Activated CD4-positive, alpha-beta T cell treated with anti-CD3 and anti-CD28 coated beads for 24 hours (primary cell): ENCODE measurements around the gene ZNF507.

Experiments used
- DNase-seq, 2 donors: peaks; one replicate each; pipeline ENCODE4 v3.0.0-alpha.2; 2020; ENCODE audit warnings: low read depth in 2 of 2

The ZNF507 gene

DNA sequence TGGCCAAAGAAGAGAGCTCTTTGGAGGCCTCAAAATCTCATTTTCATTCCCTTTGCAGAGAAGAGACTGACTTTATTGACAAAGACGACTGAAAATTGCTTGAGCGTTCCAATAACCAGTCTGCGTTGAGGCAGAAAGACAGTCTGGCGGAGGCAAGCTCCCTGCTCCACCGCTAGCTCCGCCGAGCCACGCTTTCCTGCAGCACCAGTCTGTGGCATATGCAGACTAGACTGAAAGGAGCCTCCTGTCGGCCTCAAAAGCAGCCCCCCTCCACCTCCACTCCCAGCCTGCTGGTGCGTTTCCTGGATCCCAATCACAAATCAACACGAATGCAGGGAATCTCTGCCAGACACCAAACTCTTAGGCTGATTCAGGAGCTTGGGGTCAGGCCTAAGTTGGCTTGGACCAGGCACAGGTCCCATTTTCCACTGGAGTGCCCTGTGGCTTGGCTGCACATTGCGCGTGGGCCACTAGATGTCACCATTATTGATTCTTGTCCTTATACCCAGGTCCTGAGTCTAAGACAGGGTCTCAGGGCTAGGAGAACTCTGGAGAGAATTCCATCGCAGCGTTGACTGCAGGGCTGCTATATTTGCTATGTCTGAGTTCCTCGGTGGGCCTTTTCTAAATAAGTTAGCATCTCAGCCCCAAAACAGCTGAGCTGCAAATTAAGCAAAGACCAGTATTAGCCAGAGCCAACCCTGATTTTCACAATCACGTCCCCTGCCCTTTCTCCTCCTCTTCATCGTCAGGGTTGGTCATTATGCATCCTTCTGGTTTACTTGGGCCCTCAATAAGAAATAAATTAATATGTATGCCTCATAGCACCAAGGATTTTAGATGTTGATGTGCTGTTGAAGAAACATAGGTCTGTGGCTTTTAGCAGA is 5.2 kb upstream of the ZNF507 start:
- peak; percentile 23 to 29 for DNase-seq

DNA sequence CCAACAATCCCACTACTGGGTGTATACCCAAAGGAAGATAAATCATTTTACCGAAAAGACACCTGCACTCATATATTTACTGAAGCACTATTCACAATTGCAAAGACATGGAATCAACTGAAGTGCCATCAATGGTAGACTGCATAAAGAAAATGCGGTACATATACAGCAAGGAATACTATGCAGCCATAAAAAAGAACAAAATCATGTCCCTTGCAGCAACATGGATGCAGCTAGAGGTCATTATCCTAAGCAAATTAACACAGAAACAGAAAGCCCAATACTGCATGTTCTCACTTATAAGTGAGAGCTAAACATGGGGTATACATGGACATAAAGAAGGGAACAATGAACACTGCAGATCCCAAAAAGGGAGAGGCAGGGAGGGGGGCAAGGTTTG is 2.7 kb upstream of the ZNF507 start:
- DNase-seq, result no peak

DNA sequence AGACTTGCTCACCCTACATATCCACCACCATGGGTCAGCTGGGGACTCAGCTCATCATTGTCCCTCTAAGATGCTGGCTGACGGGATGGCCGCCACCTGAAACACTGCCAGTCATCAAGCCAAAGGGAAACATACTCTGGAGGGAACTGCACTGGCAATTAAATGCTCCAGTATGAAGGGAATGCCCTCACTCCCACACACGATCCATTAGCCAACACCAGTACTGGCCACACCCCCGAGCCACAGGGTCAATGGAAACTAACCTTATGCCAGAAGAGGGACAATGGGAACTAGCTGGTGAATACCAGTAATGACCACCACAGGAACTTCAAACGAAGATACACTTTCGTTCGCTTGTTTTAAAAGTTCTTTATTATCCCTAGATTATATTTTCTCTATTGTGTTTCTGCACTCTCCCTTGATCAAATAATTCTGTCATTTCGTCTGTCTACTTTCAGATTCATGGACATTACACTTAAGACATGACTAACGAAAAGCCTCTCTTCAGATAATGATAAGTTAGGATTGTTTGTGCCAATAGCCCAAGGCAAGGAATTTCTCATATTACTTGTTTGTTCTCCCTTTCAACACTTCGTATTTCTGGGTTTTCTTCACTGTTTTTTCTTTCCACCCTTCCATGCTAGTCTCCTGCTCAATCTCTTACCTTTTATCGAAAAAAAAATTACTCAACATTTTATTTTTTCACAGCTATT is 1.7 kb upstream of the ZNF507 start:
- DNase-seq, result no peak

DNA sequence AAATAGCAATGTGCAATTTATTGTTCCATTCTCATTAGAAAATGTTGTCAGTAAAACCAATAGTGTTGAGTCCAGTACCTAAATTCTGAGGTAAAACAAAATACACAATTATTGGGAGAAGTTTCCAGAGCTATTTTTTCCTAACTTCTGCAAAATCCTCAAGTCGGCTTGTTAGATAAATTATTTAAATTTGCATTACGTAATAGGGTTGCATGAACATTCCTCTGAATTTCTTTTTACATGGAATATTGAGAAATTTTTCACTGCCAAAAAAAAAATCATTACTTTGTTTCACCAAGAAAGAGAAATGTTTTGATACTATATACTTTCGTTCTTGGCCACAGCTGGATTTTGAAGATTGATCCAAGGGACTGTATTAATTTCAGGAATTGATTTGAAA is 1.5 kb downstream of the ZNF507 start:
- no peak for DNase-seq

DNA sequence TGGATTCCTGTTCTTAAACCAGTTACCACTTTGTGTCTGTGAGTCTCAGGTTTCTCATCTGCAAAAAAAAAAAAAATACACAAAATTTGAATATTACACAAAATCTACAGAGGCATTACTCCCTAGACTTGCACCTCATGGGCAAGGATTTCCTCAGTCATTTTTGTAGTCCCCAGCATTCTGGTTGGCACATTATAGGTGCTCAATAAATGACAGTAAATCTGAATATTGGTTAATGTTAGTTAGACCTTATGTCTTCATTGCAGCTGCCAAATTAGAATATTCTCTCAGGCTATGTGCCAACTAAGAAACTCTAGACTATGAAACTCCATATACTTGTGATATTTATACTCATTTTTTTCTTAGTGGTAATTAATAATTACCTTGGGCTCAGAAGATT is 2.2 kb downstream of the ZNF507 start:
- DNase-seq, result no peak

DNA sequence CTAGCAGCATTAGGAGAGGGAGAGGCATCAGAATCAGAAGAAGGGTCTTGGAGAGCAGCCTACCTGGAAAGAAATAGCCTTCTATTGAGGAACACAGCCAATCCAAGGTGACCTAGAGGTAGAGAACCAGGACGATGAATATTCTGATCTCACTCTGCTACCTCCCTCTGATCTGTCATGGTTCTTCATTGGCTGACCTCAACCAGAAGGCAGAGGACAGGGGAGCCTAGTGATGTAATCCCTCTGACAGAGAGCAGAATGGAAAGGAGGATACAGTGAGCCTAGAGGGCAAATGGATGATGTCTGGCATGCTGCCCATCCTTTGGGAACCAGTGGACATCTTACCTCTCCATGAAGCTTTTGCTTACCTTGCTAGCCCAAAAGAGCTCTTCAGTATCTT is 3.6 kb downstream of the ZNF507 start:
- no peak for DNase-seq

DNA sequence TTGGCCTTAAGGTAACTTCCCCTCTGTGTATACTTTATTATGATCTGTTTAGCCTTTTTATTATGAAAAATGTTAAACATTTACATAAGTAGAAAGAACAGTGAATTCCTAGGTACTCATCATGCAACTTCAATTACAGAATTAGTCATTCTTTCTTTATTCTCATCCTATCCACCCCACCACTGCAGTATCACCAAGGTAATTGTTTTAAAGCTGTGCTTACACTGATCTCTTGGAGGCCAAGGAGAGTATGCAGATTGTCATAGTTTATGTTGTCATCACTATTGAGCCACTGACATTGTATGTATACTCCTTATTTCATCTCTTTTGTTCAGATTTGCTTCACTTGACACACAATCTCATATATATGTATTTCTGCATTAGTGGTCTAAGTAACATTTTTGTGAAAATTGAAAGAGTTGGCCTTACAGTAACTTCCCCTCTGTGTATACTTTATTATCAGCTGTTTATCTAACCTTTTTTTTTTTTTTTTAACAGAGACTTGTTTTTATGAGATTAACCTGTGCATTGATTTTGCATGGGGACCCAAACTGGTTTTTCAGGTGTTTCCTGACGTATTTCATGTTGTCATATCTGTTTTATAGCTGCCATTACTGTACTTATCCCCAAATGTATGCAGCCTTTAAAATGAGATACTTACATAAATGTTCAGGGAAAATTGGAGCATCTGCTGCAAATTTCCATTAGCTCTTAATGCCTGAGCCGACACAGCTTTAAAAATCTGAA is 4.5 kb downstream of the ZNF507 start:
- no peak for DNase-seq

DNA sequence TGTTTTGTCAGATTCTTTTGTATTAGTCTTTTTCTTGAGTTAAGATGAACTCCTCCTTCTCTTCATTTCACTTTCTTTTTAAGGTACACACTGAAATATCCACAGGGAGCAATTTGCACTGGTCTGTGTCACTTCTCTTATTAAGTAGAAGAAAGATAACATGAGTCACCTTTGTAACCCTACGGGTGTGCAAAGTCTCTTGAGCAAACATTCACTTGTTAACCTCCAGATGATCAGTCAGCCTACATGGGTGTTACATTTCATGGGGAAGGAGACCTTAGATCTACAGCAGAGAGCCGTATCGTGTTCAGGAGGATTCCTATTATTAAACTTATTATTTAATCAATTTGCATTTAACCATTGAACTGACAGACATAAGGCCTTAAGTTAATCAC is 5.1 kb downstream of the ZNF507 start:
- DNase-seq, result no peak

DNA sequence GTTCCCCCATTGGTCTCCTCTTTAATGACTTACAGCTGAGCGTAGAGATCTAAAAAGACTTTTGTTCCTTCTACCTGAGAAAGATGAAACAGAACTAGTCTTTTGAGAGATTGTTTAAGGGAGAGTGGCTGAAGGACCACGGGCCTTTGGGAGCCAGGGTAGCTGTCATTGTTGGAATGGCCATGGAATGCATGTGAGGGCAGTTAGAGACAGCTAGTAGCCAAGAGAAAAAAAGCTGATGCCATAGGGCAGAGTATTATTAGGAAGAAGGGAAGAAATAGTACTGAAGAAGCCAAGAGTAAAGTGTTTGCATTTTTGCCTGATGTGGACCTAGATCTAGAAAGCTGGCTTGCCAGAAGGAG is 5.6 kb downstream of the ZNF507 start:
- DNase-seq, result no peak

DNA sequence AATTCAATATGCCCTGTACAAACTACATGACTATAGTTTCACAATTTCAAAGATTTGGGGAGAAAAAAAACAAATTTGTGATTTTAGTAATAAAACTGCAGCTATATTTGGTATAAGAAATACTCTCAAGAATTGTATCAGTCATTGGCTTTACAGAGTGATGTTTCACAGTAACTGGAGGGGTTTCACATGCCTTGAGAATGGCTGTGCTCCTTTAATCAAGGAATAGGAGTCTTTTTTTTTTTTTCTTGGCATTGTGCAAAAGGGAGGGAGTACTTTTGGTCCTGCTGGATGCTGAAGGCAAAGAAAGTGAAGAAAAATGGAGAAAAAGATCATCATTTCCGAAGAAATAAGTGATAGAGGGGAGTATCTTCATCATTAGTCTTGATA is 6.8 kb downstream of the ZNF507 start:
- DNase-seq, result no peak

DNA sequence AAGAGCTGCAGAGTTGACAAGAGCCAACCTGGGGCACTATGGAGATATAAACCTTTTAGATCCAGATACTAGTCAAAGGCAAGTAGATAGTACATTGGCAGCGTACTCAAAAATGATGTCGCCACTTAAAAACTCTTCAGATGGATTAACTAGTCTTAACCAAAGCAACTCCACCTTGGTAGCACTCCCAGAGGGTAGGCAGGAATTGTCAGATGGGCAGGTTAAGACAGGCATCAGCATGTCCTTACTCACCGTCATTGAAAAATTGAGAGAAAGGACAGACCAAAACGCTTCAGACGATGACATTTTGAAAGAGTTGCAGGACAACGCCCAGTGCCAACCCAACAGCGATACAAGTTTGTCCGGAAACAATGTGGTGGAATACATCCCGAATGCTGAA is 8.9 kb downstream of the ZNF507 start:
- DNase-seq, result no peak

DNA sequence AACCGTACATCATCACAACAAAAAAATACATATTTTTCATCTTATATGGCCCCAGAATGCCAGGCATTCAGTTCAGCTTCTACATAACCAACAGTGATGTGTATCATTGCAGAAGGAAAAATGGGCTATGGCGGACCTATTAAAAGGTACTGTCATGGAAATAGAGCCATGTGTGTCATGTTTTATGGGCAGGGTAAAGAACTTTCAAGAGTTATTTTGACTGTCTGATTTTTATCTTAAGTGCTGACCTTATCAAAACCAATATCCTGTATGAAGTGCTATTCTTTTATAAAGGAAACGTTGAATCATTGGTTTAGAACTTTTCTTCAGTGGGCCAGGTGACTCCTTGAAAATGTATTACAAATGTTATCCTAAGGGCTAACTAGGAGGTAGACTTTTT is 9.9 kb downstream of the ZNF507 start:
- DNase-seq, result no peak

DNA sequence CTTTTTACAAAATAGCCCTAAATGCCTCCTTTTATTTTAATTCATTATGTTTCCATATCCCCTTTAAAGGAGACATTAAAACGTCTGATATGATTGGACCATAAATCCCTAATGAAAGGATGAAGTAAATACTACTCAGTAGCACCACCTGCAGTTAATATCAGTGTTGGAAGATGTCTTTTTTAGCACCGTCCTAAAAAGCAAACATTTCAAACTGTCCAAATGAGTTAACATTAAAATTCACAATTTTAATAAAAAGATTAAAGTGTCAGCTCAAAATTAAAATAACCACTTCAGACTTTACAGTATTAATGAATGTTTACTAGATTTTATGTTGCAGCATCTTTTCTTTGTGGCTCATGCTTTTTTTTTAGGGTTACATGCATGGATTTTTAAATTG is 12.3 kb downstream of the ZNF507 start:
- no peak for DNase-seq

DNA sequence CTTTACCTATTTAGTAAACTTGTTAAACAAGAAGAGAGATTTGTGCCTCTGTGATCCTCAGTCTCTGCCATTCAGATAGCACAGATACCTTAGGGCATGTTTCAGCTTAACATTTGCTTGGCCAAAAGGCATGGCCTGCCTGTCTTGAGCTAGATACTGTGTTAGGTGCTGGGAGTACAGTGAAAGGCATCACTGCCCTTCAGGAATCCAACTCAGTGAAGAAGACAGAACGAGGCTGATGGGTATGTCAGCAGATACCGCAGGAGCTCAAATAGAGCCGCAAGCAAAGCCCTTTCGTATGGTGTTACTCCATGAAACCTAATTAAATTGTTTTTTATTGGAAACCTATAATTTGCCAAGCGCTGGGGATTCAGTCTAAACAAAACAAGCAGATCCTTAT is 12.9 kb downstream of the ZNF507 start:
- DNase-seq, result no peak

DNA sequence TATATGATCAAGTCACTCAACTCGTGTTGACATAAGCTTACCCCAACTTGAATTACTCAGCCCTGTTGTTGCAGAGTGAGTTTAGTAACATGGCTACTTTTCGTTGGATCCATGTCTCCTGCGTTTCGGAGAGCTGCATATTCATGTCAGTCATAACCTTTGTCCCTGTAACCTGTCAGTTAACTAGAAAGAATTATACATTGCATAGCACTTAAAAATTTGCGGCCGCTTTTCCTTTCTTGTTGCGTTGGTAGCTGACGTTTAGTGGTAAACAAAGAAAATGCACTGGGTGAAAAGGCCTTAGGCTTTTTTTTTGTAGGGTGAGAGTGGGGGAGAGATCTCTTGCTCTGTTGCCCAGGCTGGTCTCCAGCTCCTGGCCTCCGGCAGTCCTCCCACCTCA is 14.2 kb downstream of the ZNF507 start:
- DNase-seq, result no peak

DNA sequence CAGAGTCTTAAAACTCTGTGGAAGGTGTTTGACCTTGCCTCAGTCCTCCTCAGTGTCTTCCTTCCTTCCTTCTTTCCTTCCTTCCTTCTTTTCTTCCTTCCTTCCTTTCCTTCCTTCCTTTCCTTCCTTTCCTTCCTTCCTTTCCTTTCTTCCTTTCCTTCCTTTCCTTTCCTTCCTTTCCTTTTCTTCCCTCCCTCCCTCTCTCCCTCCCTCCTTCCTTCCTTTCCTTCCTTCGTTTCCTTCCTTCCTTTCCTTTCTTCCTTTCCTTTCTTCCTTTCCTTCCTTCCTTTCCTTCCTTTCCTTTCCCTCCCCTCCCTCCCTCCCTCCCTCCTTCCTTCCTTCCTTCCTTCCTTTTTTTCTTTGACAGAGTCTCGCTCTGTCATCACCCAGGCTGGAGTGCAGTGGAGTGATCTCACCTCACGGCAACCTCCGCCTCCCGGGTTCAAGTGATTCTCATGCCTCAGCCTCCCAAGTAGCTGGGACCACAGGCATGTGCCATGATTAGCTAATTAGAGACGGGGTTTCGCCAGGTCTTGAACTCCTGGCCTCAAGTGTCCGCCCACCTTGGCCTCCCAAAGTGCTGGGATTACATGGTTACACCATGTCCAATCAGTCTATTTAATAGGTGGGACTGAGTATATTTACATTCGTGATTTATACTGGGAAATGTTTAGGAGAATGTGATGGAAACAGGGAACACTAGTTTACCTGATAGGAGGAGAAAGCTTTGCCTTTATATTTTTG is 16.3 kb downstream of the ZNF507 start:
- DNase-seq, result no peak

DNA sequence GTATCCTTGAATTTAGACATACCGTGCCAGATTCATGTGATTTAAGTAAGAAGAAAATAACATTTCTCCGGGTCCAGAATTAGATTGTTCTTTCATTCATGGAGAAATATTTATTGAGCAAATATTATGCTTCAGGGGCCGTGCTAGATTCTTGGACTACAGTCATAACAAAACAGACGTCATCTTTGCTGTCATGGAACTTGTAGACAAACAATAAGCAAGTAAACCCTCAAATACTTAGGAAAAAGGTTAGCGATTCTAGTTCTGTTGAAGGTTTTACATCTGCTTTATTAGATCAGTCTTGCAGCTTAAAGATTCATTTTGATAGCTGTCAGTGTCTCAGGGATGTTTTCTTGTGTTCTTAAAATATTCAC is 16.9 kb downstream of the ZNF507 start:
- no peak for DNase-seq

DNA sequence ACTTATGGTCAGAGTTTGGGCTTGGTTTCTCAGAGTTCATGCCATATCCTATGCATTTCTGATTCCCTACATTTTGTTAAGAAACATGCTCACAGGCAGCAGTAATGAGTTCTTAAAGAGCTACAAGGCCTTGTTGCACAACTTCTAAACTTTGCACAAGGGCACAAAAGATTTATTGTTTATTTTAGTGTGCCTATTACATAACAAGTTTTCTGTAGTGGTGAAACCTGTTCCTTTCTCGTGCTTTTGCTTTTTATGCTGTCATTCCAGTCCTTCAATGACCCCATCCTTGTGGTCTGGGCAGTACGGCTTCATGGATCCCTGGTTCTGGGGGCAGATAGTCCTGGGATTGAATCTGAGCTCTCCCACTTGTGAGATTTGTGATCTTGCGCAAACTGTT is 17.8 kb downstream of the ZNF507 start:
- no peak for DNase-seq

DNA sequence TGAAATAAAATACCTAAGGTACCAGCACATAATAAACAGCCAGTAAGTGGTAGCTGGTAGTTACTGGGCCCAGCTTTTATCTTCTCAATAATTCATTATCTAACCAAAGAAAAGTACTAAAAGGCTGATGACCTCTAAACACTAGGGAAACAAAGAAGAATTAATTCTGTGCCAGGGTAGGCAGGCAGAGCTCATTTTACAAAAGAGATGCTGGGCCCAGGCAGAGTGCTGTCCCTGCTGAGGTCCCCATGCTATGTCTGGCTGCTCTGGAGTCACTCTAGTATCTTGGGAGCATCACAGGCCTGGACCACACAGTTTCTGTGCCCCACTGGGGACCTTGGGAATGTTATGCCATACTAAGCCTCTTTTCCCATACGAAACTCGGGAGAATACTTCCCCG is 18.2 kb downstream of the ZNF507 start:
- no peak for DNase-seq

DNA sequence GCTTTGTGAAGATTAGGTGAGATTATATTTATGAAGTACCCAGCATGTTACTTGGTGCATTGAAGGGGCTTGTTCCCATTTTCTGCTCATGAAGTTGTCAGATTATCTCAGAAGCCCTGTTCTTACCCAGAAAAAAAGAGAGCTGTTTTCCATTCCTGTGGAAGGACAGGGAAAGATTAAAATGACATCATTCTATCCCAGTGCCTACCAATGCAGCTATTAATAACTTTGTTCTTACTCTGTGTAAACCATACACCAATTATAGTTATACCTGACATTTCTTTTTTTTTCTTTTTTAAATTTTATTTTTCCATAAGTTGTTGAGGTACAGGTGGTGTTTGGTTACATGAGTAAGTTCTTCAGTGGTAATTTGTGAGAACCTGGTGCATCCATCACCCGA is 18.6 kb downstream of the ZNF507 start:
- DNase-seq, result no peak

DNA sequence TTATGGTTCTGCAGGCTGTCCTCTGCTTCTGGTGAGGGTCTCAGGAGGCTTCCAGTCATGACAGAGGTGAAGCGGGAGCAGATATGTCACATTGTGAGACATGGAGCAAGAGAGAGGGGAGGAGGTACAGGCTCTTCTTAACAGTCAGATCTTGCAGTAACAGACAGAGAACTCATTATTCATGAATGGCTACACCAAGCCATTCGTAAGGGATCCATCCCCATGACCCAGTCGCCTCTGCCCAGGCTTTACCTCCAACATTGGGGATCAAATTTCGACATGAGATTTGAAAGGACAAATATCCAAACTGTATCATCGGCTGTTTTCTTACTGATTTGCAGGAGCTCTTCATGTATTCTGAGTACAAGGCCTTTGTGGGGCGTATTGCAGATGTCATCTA is 21.7 kb downstream of the ZNF507 start:
- DNase-seq, result no peak

DNA sequence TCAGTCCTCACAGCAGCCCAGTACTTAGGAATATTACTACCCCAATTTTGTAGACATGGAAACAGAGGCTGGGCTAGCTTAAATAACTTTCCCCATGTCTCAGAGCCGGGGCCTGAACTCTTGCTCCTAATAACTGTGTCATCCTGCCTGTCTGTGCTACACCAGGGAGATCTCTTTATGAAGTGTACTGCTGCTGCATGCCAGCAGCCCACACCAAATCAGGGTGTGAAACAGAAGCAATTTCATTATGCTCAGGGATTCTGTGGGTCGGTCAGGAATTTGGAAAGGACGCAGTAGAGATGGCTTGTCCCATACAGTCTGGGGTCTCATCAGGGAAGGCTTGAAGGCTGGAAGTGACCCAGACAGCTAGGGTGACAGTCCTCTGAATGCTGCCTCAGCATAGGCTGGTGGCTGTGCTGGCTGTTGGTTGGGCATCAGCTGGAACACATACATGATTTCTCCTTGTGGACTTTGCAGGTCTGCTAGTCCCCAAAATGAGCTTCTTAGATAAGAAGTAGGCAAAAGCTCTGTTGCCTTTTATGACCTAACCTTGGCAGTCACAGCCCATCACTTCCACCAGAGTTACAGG is 22.6 kb downstream of the ZNF507 start:
- no peak for DNase-seq
